H1 (cell line): Measurements from ENCODE around the gene NPPA. TPM values are rescaled to one million over a fixed set of nuclear protein-coding genes. Genes with fewer than 3 reads are reported as not detected.

Experiments
- GABPA ChIP-seq: IDR thresholded peaks from 2 replicates; pipeline ENCODE4 v1.6.1; 2011; ENCODE audit warnings: mild to moderate bottlenecking, low read length, moderate library complexity, borderline replicate concordance; ENCODE audit not compliant: insufficient read depth
- HDAC2 ChIP-seq, 2 experiments: fragments of 300-600 bp in 1 of 2; sonication (generic) in 1 of 2; IDR thresholded peaks; 2 replicates each; pipeline ENCODE4 v1.6.1; 2011 to 2012; ENCODE audit warnings: low read depth in 2 of 2, low read length in 2 of 2, mild to moderate bottlenecking in 2 of 2, moderate library complexity in 2 of 2, borderline replicate concordance in 1 of 2, inconsistent platforms in 1 of 2
- TAF7 ChIP-seq: optimal IDR thresholded peaks from 2 replicates; pipeline ENCODE3; 2011; ENCODE audit warnings: low read depth, mild to moderate bottlenecking, inconsistent platforms, low read length, moderate library complexity, borderline replicate concordance
- polyA plus RNA-seq, 7 experiments: library from polyadenylated mRNA; depleted of rRNA in 3 of 7; stranded (reverse) in 5 of 7; unstranded in 2 of 7; fragments of >200 nt in 5 of 7; fragments of 200-250 nt in 2 of 7; gene quantifications; 1 replicate in 5 of 7; 2 replicates in 1 of 7; 4 replicates in 1 of 7; pipeline versions ENCODE4 v1.2.1 to v1.2.3, GENCODE V29; 2011 to 2013; ENCODE audit warnings: missing spikeins in 2 of 7, mixed read lengths in 2 of 7
- total RNA-seq: library from RNA; stranded (reverse); fragmentation: NEBNext Ultra II Directional; extraction: Animal tissue kit (Norgen Biotek cat#: 25700); gene quantifications from 2 replicates; pipeline ENCODE4 v1.2.1, GENCODE V29; 2021

NPPA gene
- total and polyA plus RNA-seq, 2 of the 8 experiments (the other 6 are each of a cell fraction or from before 2014, with no cell fraction given) = not detected

GRCh38 chr1:11813021-11813420 lies 34.6 kb downstream of the NPPA start (continued):
- TF ChIP-seq HDAC2 (IDR thresholded peaks at IDR 0.05; ENCODE audit: borderline replicate concordance in 1 of 2, low read depth in 2 of 2, low read length in 2 of 2) (no peak), TAF7 (no peak), GABPA (no peak)
